ENCODE results near the gene DLGAP1.

DNA sequence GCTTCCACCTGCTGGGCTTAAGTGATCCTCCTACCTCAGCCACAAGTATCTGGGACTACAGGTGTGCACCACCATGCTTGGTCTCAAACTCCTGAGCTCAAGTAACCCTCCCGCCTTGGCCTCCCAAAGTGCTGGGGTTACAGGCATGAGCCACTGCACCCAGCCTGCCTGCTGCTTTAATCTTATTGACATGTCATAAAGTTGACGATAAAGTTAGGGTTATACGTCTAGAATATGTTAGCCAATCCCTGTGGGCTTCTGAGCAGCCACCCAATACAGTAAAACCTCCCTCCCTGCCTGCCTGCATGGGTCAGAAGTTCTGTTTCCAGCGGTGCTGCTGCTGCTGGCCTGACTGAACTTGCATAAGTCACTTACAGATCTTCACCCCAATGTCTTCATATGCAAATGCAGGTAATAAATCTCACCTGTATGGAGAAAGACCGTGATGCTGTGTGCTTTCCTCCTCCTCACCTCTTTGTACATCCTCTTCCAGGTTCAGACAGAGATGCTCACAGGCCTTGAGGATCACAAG, 975.1 kb downstream of the DLGAP1 start:
- TF ChIP-seq TRIM24 (CRISPR knock-in tag; IDR thresholded peaks at IDR 0.05) (no peak), GTF2F1 (IDR thresholded peaks at IDR 0.05; ENCODE audit: low read length) (no peak), JDP2 (CRISPR knock-in tag; IDR thresholded peaks at IDR 0.05; ENCODE audit: borderline replicate concordance) (no peak), SMAD1 (CRISPR knock-in tag; IDR thresholded peaks at IDR 0.05; ENCODE audit: borderline replicate concordance, low read depth) (no peak), EZH2 (conservative IDR thresholded peaks at IDR 0.05; ENCODE audit: low read depth, low read length) (no peak), FIP1L1 (IDR thresholded peaks at IDR 0.05; ENCODE audit: borderline replicate concordance, insufficient read depth, low read depth, low read length) (no peak), KDM3A (CRISPR knock-in tag; IDR thresholded peaks at IDR 0.05; ENCODE audit: low read depth) (no peak), MAFK (conservative IDR thresholded peaks at IDR 0.05 in 1 of 2, IDR thresholded peaks at IDR 0.05 in 1 of 2; ENCODE audit: low read length in 2 of 2) (no peak), NCOA1 (CRISPR knock-in tag; IDR thresholded peaks at IDR 0.05) (no peak)
- TF ChIP-seq, protein P1, sequence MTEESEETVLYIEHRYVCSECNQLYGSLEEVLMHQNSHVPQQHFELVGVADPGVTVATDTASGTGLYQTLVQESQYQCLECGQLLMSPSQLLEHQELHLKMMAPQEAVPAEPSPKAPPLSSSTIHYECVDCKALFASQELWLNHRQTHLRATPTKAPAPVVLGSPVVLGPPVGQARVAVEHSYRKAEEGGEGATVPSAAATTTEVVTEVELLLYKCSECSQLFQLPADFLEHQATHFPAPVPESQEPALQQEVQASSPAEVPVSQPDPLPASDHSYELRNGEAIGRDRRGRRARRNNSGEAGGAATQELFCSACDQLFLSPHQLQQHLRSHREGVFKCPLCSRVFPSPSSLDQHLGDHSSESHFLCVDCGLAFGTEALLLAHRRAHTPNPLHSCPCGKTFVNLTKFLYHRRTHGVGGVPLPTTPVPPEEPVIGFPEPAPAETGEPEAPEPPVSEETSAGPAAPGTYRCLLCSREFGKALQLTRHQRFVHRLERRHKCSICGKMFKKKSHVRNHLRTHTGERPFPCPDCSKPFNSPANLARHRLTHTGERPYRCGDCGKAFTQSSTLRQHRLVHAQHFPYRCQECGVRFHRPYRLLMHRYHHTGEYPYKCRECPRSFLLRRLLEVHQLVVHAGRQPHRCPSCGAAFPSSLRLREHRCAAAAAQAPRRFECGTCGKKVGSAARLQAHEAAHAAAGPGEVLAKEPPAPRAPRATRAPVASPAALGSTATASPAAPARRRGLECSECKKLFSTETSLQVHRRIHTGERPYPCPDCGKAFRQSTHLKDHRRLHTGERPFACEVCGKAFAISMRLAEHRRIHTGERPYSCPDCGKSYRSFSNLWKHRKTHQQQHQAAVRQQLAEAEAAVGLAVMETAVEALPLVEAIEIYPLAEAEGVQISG (CRISPR knock-in tag; IDR thresholded peaks at IDR 0.05), result no peak
- TF ChIP-seq, protein P2, sequence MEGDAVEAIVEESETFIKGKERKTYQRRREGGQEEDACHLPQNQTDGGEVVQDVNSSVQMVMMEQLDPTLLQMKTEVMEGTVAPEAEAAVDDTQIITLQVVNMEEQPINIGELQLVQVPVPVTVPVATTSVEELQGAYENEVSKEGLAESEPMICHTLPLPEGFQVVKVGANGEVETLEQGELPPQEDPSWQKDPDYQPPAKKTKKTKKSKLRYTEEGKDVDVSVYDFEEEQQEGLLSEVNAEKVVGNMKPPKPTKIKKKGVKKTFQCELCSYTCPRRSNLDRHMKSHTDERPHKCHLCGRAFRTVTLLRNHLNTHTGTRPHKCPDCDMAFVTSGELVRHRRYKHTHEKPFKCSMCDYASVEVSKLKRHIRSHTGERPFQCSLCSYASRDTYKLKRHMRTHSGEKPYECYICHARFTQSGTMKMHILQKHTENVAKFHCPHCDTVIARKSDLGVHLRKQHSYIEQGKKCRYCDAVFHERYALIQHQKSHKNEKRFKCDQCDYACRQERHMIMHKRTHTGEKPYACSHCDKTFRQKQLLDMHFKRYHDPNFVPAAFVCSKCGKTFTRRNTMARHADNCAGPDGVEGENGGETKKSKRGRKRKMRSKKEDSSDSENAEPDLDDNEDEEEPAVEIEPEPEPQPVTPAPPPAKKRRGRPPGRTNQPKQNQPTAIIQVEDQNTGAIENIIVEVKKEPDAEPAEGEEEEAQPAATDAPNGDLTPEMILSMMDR (CRISPR knock-in tag; IDR thresholded peaks at IDR 0.05), result no peak
- TF ChIP-seq, protein P3, sequence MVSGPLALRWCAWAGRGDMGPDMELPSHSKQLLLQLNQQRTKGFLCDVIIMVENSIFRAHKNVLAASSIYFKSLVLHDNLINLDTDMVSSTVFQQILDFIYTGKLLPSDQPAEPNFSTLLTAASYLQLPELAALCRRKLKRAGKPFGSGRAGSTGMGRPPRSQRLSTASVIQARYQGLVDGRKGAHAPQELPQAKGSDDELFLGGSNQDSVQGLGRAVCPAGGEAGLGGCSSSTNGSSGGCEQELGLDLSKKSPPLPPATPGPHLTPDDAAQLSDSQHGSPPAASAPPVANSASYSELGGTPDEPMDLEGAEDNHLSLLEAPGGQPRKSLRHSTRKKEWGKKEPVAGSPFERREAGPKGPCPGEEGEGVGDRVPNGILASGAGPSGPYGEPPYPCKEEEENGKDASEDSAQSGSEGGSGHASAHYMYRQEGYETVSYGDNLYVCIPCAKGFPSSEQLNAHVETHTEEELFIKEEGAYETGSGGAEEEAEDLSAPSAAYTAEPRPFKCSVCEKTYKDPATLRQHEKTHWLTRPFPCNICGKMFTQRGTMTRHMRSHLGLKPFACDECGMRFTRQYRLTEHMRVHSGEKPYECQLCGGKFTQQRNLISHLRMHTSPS (CRISPR knock-in tag; IDR thresholded peaks at IDR 0.05; ENCODE audit: low read depth), result no peak
- TF ChIP-seq, protein P4, sequence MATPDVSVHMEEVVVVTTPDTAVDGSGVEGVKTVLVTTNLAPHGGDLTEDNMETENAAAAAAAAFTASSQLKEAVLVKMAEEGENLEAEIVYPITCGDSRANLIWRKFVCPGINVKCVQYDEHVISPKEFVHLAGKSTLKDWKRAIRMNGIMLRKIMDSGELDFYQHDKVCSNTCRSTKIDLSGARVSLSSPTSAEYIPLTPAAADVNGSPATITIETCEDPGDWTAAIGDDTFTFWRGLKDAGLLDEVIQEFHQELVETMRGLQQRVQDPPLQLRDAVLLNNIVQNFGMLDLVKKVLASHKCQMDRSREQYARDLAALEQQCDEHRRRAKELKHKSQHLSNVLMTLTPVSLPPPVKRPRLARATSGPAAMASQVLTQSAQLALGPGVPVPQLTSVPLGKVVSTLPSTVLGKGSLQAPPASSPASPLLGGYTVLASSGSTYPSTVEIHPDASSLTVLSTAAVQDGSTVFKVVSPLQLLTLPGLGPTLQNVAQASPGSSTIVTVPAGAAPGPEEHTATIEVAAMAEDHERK (CRISPR knock-in tag; IDR thresholded peaks at IDR 0.05; ENCODE audit: low read depth), result no peak
- TF ChIP-seq, protein P5, sequence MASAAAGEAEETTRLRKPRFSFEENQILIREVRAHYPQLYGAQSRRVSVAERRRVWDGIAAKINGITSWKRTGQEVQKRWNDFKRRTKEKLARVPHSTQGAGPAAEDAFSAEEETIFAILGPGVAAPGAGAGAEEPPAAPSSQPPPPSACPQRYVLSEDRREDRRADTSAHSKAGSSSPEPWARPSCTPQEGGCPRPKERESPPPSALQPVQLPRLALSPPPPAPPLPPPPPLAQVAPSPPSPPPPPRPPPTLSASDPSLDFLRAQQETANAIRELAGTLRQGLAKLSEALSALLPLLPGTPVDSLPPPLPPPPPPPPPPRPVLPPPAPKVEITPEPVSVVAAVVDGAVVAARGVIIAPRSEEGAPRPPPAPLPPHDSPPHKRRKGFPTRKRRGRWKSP (CRISPR knock-in tag; IDR thresholded peaks at IDR 0.05), result no peak

Measured in HepG2 (cell line).